Adrenal gland (tissue), 5 donors: ENCODE results near the gene PRDM11.

ENCODE experiments used
- POLR2A ChIP-seq, 2 donors: fragments of 450-650 bp; IDR thresholded peaks; one replicate each; pipeline ENCODE4 v1.6.1; 2017; ENCODE audit warnings: antibody characterized with exemption in 2 of 2, mild to moderate bottlenecking in 2 of 2, moderate library complexity in 1 of 2
- TF ChIP-seq, protein P1 (sequence below), 6 experiments: fragments of 450-650 bp in 4 of 6; fragments of 200-600 bp in 2 of 6; sonication (generic) in 1 of 6; IDR thresholded peaks; 1 replicate in 5 of 6; 2 replicates in 1 of 6; pipeline versions ENCODE4 v1.5.1 to v1.8.0; 2016 to 2021; ENCODE audit warnings: antibody characterized with exemption in 6 of 6, mild to moderate bottlenecking in 2 of 6, moderate library complexity in 1 of 6
- donor health status: DM: no; HTN: no; CAD: no.

DNA sequence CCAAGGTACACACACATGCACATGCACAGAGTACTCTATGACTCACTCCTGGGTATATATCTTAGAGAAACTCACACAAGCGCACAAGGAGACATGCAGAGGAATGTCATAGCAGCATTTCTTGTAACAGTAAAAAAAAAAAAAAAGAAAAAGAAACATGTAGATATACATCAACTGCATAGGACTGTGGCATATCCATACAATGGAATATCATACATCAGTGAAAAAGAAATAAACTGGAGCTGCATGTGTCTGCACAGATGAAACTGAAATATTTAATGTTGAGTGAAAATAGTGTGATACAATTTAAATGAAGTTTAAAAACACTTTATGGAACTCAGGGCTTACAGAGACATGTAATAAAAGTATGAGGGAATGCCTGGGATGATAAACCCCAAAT, 93.3 kb downstream of the PRDM11 start:
- TF ChIP-seq POLR2A (IDR thresholded peaks at IDR 0.05), result no peak
- TF ChIP-seq, protein P1, sequence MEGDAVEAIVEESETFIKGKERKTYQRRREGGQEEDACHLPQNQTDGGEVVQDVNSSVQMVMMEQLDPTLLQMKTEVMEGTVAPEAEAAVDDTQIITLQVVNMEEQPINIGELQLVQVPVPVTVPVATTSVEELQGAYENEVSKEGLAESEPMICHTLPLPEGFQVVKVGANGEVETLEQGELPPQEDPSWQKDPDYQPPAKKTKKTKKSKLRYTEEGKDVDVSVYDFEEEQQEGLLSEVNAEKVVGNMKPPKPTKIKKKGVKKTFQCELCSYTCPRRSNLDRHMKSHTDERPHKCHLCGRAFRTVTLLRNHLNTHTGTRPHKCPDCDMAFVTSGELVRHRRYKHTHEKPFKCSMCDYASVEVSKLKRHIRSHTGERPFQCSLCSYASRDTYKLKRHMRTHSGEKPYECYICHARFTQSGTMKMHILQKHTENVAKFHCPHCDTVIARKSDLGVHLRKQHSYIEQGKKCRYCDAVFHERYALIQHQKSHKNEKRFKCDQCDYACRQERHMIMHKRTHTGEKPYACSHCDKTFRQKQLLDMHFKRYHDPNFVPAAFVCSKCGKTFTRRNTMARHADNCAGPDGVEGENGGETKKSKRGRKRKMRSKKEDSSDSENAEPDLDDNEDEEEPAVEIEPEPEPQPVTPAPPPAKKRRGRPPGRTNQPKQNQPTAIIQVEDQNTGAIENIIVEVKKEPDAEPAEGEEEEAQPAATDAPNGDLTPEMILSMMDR (IDR thresholded peaks at IDR 0.05), result no peak
